Measurements from ENCODE around the gene GABBR2.

Gene GABBR2

DNA sequence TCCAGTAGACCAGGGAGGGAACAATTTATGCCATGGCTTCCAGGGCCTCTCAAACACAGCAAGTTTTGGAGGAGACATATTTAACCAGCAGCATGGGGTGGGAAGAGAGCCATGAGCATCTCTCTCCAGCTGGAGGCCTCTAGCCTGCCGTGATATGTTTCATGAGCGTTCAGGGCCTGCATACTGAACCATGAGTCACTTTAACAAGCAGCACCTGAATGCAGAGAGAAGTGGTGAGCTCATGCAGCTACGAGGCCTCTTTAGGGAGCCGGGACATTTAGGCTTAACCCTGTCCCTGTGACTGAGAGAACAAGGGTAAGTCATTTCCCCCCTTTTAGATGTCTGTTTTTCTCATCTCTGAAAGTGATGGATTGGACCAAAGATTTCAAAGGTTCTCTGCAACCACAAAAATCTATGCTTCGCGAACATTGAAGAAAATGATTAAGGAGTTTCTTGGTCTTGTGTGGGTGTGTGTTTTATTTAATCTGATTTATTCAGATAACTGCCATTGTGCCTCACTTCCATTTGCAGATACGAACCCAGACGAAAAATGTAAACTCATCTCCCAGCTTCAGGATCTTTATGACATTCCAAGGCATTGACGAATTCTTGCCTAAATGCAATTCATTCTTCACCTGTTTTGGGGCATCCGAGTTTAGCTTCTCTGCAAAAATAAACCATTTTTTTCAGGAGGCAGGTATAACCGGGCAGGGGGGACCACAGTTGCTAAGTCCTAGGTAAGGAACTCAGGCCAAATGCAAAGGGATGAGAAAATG, 157.0 kb downstream of the GABBR2 start:
- H3K4me1 ChIP-seq (ENCODE audit: control insufficient read depth, low read length), result no peaks in the 10 kb centered on the region
- no peaks in the 10 kb centered on the region for H3K36me3 ChIP-seq (ENCODE audit: control insufficient read depth, low read length)
- H3K4me2 ChIP-seq (ENCODE audit: low read length), result no peak overlapping the region
- H3K27me3 ChIP-seq (ENCODE audit: control insufficient read depth, low read length), result no peaks in the 10 kb centered on the region; the same call in 1 of the 2 replicates
- H3K4me3 ChIP-seq (ENCODE audit: low read length), result no peak overlapping the region
- H3K79me2 ChIP-seq (ENCODE audit: control insufficient read depth, low read length), result no peaks in the 10 kb centered on the region
- no peaks in the 10 kb centered on the region for H3F3A ChIP-seq (ENCODE audit: control insufficient read depth, insufficient read depth)
- no peak overlapping the region for H3K27ac ChIP-seq (ENCODE audit: low read depth, low read length)
- H3K9me3 ChIP-seq (ENCODE audit: control insufficient read depth, insufficient read depth, low read length), result no peaks in the 10 kb centered on the region
- TF ChIP-seq CTCF (IDR thresholded peaks at IDR 0.05; ENCODE audit: low read depth, low read length, poor library complexity, severe bottlenecking) (no peak), EZH2phosphoT487 (IDR thresholded peaks at IDR 0.05; ENCODE audit: borderline replicate concordance, low read length) (no peak)
- no peaks in the 10 kb centered on the region for H3K9me2 ChIP-seq (replicated peaks; ENCODE audit: control insufficient read depth, low read length)
- H4K20me1 ChIP-seq (ENCODE audit: control insufficient read depth, insufficient read depth, low read depth, low read length), result no peaks in the 10 kb centered on the region

DNA sequence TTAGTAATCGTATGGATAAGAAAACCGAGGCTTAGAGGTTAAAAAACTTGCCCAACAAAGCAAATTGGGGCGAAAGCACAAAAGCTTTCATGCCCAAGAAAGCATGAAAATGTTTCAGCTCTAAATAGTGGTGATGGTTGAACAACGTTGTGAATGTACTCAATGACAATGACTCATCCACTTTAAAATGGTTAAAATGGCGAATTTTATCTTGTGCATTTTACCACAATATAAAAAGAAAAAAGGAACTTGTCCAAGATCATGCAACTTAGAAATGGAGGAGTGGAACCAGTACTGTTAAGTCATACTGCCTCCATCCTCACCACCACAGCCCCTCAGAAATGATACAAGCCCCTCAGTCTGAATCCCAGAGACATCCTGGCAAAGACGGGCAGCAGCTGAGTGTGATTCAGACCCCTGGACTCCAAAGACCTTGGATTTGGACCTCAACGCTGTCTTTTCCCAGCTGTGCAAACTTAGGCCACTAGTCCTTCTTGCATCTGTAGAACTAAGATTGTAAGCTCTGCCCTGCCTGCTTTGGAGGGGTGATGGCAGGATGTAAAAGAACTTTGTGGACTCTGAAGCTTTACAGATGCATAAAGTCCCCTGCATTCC, 158.4 kb downstream of the GABBR2 start:
- TF ChIP-seq EZH2phosphoT487 (IDR thresholded peaks at IDR 0.05; ENCODE audit: borderline replicate concordance, low read length) (no peak), CTCF (IDR thresholded peaks at IDR 0.05; ENCODE audit: low read depth, low read length, poor library complexity, severe bottlenecking) (no peak)
- H3K27ac ChIP-seq (ENCODE audit: low read depth, low read length), result no peak overlapping the region
- H3K27me3 ChIP-seq (ENCODE audit: control insufficient read depth, low read length), result no peaks in the 10 kb centered on the region; the same call in 1 of the 2 replicates
- no peaks in the 10 kb centered on the region for H3K36me3 ChIP-seq (ENCODE audit: control insufficient read depth, low read length)
- H3K4me1 ChIP-seq (ENCODE audit: control insufficient read depth, low read length), result no peaks in the 10 kb centered on the region
- H3K9me3 ChIP-seq (ENCODE audit: control insufficient read depth, insufficient read depth, low read length), result no peaks in the 10 kb centered on the region
- no peaks in the 10 kb centered on the region for H3K9me2 ChIP-seq (replicated peaks; ENCODE audit: control insufficient read depth, low read length)
- no peaks in the 10 kb centered on the region for H4K20me1 ChIP-seq (ENCODE audit: control insufficient read depth, insufficient read depth, low read depth, low read length)
- H3F3A ChIP-seq (ENCODE audit: control insufficient read depth, insufficient read depth), result no peaks in the 10 kb centered on the region
- no peak overlapping the region for H3K4me2 ChIP-seq (ENCODE audit: low read length)
- H3K79me2 ChIP-seq (ENCODE audit: control insufficient read depth, low read length), result no peaks in the 10 kb centered on the region
- H3K4me3 ChIP-seq (ENCODE audit: low read length), result no peak overlapping the region

- TF ChIP-seq CTCF (IDR thresholded peaks at IDR 0.05; ENCODE audit: low read depth, low read length, poor library complexity, severe bottlenecking) (no peak), EZH2phosphoT487 (IDR thresholded peaks at IDR 0.05; ENCODE audit: borderline replicate concordance, low read length) (no peak)
- H3K4me1 ChIP-seq (ENCODE audit: control insufficient read depth, low read length), result no peaks in the 10 kb centered on the region
- H3K4me3 ChIP-seq (ENCODE audit: low read length), result no peak overlapping the region
- H3K27ac ChIP-seq (ENCODE audit: low read depth, low read length), result no peak overlapping the region
- no peaks in the 10 kb centered on the region for H3F3A ChIP-seq (ENCODE audit: control insufficient read depth, insufficient read depth)
- H3K79me2 ChIP-seq (ENCODE audit: control insufficient read depth, low read length), result no peaks in the 10 kb centered on the region
- H4K20me1 ChIP-seq (ENCODE audit: control insufficient read depth, insufficient read depth, low read depth, low read length), result no peaks in the 10 kb centered on the region
- H3K27me3 ChIP-seq (ENCODE audit: control insufficient read depth, low read length), result no peaks in the 10 kb centered on the region; the same call in 1 of the 2 replicates
- H3K4me2 ChIP-seq (ENCODE audit: low read length), result no peak overlapping the region
- H3K36me3 ChIP-seq (ENCODE audit: control insufficient read depth, low read length), result no peaks in the 10 kb centered on the region
- no peaks in the 10 kb centered on the region for H3K9me2 ChIP-seq (replicated peaks; ENCODE audit: control insufficient read depth, low read length)
- no peaks in the 10 kb centered on the region for H3K9me3 ChIP-seq (ENCODE audit: control insufficient read depth, insufficient read depth, low read length)
These were observed 159.3 kb downstream of the GABBR2 start for GRCh38 chr9:98549401-98549800.
